ENCODE results near the gene OS9. TPM values are rescaled to one million over a fixed set of nuclear protein-coding genes. Genes with fewer than 3 reads are reported as not detected.
"Not testable (repeated sequence)": the region's sequence is repeated elsewhere in the genome, so short reads cannot be mapped to it uniquely, and the experiment has no call there.

The OS9 gene
- total RNA-seq, 1 experiment from 2014 or later: 78.9 TPM

DNA sequence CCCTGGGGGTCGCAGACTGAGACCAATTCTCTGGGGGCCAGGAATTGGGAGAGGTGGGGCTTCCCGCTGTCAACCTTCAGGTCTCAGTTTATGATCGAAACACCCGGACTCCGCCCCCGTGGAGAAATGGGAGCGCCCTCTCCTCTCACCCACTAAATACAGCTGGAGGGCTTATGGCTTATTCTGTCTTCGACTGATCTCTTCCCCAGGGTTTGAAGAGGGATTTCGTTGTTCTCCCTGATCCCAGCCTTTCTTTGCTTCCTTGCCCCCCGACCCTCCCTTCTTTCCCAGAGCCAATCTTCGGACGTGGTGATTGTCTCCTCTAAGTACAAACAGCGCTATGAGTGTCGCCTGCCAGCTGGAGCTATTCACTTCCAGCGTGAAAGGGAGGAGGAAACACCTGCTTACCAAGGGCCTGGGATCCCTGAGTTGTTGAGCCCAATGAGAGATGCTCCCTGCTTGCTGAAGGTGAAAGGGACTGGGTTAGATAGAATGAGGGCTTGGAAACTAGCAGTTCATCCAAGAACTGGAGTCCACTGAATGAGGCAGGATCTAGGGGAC, 607 bp downstream of the OS9 start:
- no peak for DNase-seq (ENCODE audit: low read depth)

GRCh38 chr12:57695770-57696432, 2.0 kb downstream of the OS9 start:
- DNase-seq (ENCODE audit: low read depth): no peak

- DNase-seq (ENCODE audit: low read depth): no peak
These were observed 3.1 kb downstream of the OS9 start for GRCh38 chr12:57697076-57697475.

- DNase-seq (ENCODE audit: low read depth): no peak
These were observed 4.5 kb downstream of the OS9 start for GRCh38 chr12:57698414-57698813.

DNA sequence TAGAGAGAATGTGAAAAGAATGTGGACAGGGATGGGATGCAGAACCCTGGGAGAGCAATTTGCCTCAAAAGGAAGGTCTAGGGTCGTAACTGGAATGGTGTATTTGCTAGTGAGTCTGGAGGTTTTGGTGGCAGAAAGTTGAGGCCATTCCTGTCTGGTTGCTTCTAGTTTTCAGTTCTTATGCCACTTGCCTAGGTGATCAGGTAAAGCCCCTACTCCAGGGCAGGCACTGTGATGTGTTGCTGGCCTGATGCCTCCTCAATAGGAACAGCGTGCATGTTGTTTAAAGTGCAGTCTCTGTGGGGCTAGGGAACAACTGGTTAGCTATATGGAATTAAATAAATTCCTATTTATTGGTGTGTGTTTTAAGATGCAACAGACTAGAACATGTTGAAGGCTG, 6.4 kb downstream of the OS9 start:
- no peak for DNase-seq (ENCODE audit: low read depth)

DNA sequence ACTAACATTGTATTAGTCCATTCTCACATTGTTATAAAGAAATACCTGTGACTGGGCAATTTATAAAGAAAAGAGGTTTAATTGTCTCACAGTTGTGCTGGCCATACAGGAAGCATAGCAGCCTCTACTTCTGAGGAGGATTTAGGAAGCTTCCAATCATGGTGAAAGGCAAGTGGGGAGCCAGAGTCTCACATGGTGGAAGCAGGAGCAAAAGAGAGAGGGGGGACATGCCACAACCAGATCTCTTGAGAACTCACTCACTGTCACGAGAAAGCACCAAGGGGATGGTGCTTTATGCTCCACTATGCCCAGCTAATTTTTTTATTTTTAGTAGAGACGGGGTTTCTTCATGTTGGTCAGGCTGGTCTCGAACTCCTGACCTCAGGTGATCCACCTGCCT, 13.3 kb downstream of the OS9 start:
- DNase-seq (ENCODE audit: low read depth): no peak

DNA sequence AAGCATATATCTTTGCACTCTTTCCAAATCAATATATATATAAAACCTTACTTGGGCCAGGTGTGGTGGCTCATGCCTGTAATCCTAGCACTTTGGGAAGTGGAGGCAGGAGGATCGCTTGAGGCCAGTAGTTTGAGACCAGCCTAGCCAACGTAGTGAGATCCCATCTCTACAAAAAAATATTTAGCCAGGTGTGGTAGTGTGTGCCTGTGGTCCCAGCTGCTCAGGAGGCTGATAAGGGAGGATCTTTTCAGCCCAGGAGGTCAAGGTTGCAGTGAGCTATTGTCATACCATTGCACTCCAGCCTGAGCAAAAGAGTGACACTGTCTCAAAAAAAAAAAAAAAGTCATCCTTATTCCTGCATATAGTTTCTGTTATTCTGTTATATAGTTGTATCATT, 14.4 kb downstream of the OS9 start:
- no peak for DNase-seq (ENCODE audit: low read depth)

- DNase-seq (ENCODE audit: low read depth): no peak
These were observed 18.8 kb downstream of the OS9 start for GRCh38 chr12:57712701-57713100.

DNA sequence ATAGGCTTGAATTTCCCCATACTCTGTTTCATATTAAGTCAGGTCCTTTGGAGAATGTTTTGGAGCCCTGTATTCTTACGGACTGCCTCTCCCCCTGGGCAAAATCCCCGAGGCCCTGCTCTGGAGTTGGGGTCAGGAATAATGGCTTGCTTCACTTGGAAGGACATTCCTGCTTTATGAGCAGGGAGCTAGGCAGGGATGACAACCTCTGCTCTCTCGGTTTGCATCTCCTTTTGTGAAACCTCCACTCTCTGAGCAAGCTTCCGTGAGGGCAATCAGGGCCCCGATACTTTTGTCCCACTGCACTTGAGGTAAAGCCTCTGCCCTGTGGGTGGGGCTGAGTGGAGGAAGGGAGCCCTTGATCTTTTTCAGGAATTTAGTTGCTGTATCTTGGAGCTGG, 19.3 kb downstream of the OS9 start:
- no peak for DNase-seq (ENCODE audit: low read depth)

- not testable (repeated sequence) for DNase-seq (ENCODE audit: low read depth)
These were observed 21.3 kb downstream of the OS9 start for GRCh38 chr12:57715036-57715748.

- DNase-seq (ENCODE audit: low read depth): no peak
These were observed 21.9 kb downstream of the OS9 start for GRCh38 chr12:57715786-57716185.

- DNase-seq (ENCODE audit: low read depth): no peak
These were observed 22.4 kb downstream of the OS9 start for GRCh38 chr12:57716305-57716704.

DNA sequence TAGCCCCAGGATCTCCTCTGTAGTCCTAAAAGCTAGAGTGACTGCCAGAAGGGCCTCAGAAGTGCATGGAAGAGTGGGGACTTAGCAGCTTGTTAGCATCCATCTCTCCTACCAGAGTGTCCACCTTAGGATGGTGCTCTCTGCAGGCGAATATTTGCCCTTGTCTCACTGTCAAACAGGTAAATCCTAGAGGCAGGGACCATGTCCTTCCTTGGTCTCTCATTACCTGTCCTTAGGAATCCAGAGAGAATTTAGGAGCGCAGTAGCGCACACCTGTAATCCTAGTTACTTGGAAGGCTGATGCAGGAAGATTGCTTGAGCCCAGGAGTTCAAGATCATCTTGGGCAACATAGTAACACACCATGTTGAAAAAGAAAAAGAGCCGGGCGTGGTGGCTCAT, 23.2 kb downstream of the OS9 start:
- no peak for DNase-seq (ENCODE audit: low read depth)

DNA sequence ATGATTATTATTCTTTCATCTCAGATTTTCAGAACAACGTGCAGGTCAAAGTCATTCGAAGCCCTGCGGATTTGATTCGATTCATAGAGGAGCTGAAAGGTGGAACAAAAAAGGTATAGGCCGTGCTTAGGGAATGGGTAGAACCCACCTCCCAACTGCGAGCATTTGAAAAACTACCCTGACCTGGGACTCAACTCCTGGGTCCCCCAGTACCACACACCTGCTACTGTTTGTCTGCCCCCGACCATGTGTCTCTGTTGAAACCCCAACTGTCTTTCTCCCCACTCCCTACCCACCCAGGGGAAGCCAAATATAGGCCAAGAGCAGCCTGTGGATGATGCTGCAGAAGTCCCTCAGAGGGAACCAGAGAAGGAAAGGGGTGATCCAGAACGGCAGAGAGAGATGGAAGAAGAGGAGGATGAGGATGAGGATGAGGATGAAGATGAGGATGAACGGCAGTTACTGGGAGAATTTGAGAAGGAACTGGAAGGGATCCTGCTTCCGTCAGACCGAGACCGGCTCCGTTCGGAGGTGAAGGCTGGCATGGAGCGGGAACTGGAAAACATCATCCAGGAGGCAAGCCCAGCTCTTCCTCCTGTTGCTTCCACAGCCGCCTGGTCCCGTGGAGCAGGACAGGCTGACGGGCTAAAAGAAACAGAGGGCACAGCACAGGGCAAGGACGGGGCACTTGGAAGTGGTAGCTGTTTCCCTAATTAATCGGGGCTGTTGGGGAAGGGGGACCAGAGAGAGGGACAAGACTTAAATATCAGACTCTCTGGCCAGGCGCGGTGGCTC, 24.1 kb downstream of the OS9 start:
- no peak for DNase-seq (ENCODE audit: low read depth)

GRCh38 chr12:57718641-57719528, 25.0 kb downstream of the OS9 start:
- DNase-seq (ENCODE audit: low read depth): no peak

- no peak for DNase-seq (ENCODE audit: low read depth)
These were observed 26.1 kb downstream of the OS9 start for GRCh38 chr12:57719777-57720605.

DNA sequence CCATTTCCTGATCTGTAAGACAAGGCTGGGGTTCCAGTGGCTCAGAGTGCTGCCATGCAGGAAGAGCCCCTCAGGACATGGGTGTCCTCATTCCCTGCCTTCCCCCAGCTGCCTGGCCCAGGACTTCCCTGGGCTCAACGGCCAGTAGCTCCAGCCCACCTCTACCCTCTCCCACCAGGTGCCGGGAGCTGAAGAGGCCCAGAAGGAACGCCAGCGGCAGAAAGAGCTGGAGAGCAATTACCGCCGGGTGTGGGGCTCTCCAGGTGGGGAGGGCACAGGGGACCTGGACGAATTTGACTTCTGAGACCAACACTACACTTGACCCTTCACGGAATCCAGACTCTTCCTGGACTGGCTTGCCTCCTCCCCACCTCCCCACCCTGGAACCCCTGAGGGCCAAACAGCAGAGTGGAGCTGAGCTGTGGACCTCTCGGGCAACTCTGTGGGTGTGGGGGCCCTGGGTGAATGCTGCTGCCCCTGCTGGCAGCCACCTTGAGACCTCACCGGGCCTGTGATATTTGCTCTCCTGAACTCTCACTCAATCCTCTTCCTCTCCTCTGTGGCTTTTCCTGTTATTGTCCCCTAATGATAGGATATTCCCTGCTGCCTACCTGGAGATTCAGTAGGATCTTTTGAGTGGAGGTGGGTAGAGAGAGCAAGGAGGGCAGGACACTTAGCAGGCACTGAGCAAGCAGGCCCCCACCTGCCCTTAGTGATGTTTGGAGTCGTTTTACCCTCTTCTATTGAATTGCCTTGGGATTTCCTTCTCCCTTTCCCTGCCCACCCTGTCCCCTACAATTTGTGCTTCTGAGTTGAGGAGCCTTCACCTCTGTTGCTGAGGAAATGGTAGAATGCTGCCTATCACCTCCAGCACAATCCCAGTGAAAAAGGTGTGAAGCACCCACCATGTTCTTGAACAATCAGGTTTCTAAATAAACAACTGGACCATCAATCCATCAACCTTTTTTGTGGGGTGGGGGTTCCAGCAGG, 27.0 kb downstream of the OS9 start:
- no peak for DNase-seq (ENCODE audit: low read depth)

DNA sequence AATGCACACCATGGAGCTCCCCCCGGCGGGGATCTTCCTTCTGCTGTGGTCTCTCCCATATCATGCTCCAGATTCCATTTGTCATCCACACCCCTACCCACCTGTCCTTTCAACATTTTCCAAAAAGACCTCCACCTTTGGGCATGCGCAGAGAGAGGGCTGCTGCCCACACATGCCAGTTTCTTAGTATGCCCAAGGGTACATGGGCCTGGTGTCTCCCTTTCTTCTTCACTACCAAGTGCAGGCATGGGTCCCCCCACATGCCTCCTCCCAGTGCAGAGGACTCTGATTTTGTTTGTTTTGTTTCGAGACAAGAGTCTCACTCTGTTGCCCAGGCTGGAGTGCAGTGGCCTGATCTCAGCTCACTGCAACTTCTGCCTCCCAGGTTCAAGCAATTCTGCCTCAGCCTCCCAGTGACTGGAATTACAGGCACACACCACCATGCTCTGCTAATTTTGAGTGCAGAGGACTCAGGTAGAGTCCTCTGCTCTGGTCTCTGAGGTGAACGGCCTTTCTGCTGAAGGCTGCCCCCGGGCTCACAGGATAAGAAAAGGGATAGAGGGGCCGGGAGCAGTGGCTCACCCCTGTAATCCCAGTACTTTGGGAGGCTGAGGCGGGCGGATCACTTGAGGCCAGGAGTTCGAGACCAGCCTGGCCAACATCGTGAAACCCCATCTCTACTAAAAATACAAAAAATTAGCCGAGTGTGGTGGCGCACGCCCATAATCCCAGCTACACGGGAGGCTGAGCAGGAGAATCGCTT, 28.1 kb downstream of the OS9 start:
- not testable (repeated sequence) for DNase-seq (ENCODE audit: low read depth)
